ENCODE data around the gene CDH4.
"Not testable (repeated sequence)": the region's sequence is repeated elsewhere in the genome, so short reads cannot be mapped to it uniquely, and the experiment has no call there.

CDH4 gene

DNA sequence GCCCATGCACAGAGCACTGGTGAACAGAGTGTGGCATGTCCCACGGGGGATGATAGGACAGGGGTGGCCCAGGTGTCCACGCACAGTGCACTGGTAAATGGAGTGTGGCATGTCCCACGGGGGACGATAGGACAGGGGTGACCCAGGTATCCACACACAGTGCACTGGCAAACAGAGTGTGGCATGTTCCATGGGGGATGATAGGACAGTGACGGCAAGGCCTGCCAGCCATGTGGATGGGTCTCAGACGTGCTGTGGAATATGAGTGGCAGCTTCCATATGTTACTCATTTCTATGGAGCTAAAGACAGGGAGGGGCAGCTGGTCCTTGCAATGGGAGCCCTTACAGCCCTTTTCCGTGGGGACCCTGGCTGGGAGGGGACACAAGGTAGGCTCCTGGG, 168.7 kb downstream of the CDH4 start:
- no peaks in the 10 kb centered on the region for H3K36me3 ChIP-seq (replicated peaks)
- H3K27me3 ChIP-seq (ENCODE audit: low read depth) = no peaks in the 10 kb centered on the region
- H3K4me1 ChIP-seq = no peaks in the 10 kb centered on the region
- DNase-seq (ENCODE audit: low spot score in 2 of 2) = no peak
- in situ Hi-C loops (cut with MboI; ENCODE audit: low sequenced_read_pairs) = no loop called here
- no peak overlapping the region for H3K4me3 ChIP-seq
- no peaks in the 10 kb centered on the region for H3K9me3 ChIP-seq

DNA sequence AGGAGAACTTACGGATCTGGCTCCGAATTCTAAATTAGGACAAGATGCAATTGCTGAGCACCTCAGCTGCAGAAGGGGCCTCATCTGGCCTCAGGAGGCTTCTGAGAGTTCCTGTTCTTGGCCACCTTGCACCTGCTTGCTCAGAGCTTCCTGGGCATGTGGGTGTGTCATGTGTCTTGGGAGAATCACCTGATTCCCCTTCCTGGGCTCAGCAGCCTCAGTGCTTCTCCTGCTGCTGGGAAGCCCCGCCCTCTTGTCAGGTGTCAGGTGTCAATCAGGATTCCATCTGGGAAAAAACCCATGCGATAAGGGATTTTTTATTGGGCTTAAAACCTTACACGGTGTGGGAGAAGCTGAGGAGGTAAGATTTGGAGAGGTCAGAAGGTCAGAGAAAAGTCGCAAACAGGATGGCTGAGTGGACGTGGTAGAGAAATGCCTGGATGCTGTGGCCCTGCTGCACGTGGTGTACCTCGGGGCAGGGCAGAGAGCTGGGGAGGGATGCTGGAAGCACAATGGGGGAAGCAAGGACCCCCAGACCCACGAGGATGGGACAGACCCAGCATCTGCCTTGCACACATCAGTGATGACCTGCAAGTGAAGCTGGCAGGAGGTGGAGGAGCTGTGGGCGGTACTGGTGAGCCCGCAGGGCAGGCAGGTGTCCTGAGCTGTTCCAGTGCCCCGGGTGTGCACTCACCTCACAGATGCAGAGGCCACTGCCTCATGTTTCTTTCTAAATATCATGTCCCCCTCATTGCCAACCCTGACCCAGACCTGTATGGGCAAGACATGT, 170.8 kb downstream of the CDH4 start:
- Histone ChIP-seq H3K9me3 (no peaks in the 10 kb centered on the region), H3K4me1 (no peaks in the 10 kb centered on the region), H3K36me3 (replicated peaks) (no peaks in the 10 kb centered on the region), H3K27me3 (ENCODE audit: low read depth) (no peaks in the 10 kb centered on the region), H3K4me3 (no peak overlapping the region)
- in situ Hi-C loops (cut with MboI; ENCODE audit: low sequenced_read_pairs) = no loop called here
- no peak for DNase-seq (ENCODE audit: low spot score in 2 of 2)

DNA sequence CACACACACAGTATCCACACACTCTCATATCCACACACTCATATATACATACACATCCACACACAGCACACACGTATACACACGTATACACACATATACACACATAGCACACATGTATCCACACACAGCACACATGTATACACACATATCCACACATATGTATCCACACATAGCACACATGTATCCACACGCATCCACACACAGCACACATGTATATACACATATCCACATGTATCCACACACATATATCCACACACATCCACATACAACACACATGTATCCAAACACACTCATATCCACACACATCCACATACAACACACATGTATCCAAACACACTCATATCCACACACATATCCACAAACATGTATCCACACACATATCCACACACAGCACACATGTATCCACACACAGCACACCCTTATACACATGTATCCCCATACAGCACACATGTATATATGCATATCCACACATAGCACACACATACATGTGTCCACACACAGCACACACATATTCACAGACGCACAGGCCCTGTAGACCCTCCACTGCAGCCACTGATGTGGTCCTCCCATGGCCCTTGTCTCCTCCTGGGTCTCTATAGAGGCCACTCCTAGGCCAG, 172.1 kb downstream of the CDH4 start:
- Histone ChIP-seq H3K4me1 (no peaks in the 10 kb centered on the region), H3K9me3 (no peaks in the 10 kb centered on the region), H3K27me3 (ENCODE audit: low read depth) (no peaks in the 10 kb centered on the region), H3K36me3 (replicated peaks) (no peaks in the 10 kb centered on the region), H3K4me3 (no peak overlapping the region)
- in situ Hi-C loops (cut with MboI; ENCODE audit: low sequenced_read_pairs) = no loop called here
- no peak for DNase-seq (ENCODE audit: low spot score in 2 of 2)

DNA sequence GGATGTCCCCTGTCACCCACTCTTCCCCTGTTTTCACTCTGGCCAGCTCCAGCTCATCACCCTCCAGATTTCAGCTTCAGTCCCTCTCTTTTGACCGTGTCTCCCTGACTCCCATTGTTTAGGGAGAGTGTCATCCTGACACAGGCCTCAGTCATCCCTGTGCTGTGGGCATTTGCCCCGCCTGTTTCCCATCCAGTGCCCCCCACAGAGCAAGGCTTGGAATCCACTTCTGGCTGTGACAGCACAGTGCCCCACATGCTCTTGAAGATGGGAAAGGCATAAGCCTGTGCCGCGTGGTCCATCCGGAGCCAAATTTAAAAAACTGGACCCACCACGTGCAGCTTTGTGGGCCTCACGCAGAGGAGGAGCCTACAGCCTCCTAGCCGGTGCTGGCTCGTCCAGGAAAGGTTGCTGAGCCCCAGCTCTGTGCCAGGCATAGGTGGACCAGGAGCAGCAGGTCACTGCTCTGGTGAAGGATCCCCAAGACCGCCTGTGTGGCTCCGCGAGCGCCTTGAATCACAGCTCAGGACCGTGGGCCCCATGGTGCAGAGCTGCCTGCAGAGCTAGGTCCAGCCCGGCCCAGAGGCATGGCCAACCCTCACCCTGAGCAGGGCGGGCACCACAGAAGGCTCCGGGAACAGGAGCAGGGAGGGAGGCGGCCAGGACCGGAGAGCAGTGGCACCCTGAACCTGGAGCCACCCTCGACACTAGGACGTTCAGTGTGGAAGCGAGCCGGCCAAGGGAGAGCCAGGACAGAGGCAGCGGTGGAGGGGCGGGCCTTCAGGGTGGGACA, 172.8 kb downstream of the CDH4 start:
- no peaks in the 10 kb centered on the region for H3K27me3 ChIP-seq (ENCODE audit: low read depth)
- in situ Hi-C loops (cut with MboI; ENCODE audit: low sequenced_read_pairs) = no loop called here
- no peak for DNase-seq (ENCODE audit: low spot score in 2 of 2)

DNA sequence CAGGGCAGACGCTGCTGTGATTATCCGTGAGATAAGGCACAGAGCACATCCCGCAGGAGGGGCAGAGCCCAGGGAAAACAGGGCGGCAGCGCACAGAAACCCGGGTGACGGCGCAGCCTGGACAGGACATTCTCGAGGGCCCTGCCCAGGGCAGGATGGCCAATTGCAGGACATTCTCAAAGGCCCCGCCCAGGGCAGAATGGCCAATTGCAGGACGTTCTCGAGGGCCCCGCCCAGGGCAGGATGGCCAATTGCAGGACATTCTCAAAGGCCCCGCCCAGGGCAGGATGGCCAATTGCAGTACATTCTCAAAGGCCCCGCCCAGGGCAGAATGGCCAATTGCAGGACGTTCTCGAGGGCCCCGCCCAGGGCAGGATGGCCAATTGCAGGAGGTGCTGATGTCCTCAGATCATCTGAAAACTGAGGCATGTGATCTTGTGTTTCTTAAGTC, 173.5 kb downstream of the CDH4 start:
- H3K9me3 ChIP-seq; DNase-seq (ENCODE audit: low spot score in 2 of 2); H3K36me3 ChIP-seq (replicated peaks); in situ Hi-C loops (cut with MboI; ENCODE audit: low sequenced_read_pairs); H3K4me1 ChIP-seq; H3K4me3 ChIP-seq; H3K27me3 ChIP-seq (ENCODE audit: low read depth): not testable (repeated sequence)

More for the DNA sequence above, 172.8 kb downstream of the CDH4 start:
- H3K4me3 ChIP-seq = no peak overlapping the region
- no peaks in the 10 kb centered on the region for H3K36me3 ChIP-seq (replicated peaks)
- no peaks in the 10 kb centered on the region for H3K9me3 ChIP-seq
- H3K4me1 ChIP-seq = no peaks in the 10 kb centered on the region

DNA sequence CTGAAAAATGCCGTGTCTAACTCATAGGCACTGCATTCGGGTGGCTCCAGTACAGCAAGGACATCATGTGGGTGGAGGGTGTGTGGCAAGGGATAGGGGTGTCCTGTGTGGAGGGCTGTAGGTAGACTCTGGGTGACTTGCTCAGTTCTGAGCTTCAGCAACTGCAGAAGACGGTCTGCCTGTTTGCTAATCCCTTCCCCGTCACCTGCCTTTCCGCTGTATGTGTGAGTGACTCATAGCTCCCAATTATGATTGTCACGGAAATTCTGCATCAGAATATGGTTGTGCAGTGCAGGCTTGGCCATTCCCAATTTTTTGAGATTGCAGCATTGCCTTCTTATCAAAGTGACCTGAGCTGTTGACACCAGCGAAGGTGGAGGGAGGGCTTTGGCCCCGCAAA, 174.3 kb downstream of the CDH4 start:
- in situ Hi-C loops (cut with MboI; ENCODE audit: low sequenced_read_pairs) = no loop called here

DNA sequence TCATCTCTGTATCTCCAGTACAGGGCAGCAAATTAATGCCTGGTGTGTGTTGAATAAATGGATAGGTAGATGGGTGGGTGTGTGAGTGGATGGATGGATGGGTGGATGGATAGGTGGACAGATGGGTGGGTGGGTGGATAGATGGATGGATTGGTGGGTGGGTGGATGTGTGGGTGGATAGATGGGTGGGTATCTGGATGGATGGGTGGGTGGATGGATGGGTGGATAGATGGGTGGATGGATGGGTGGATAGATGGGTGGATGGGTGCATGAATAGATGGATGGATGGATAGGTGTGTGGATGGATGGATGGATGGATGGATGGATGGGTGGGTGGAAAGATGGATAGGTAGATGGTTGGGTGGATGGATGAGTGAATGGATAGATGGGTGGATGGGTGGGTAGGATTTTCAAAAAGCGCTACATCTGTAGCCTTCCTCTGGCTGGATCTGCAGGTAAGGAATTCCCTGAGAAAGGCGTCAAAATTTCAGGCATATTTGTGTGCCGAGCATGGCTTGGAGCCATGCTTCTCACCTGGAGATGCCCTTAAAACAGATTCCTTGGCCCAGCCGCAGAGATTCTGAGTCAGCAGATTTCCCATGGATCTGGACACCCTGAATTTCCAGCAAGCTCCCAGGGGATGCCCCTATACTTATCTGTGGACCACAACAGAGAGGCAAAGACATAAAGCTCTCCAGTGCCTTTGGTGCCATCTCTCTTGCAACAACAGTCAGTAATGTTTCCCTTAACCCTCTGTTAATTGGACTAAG, 177.6 kb downstream of the CDH4 start:
- no peak for DNase-seq (ENCODE audit: low spot score in 2 of 2)
- H3K27me3 ChIP-seq (ENCODE audit: low read depth) = no peaks in the 10 kb centered on the region
- in situ Hi-C loops (cut with MboI; ENCODE audit: low sequenced_read_pairs) = no loop called here

More for the DNA sequence above, 174.3 kb downstream of the CDH4 start:
- Histone ChIP-seq H3K9me3 (no peaks in the 10 kb centered on the region), H3K27me3 (ENCODE audit: low read depth) (no peaks in the 10 kb centered on the region), H3K36me3 (replicated peaks) (no peaks in the 10 kb centered on the region), H3K4me3 (no peak overlapping the region), H3K4me1 (no peaks in the 10 kb centered on the region)
- no peak for DNase-seq (ENCODE audit: low spot score in 2 of 2)

DNA sequence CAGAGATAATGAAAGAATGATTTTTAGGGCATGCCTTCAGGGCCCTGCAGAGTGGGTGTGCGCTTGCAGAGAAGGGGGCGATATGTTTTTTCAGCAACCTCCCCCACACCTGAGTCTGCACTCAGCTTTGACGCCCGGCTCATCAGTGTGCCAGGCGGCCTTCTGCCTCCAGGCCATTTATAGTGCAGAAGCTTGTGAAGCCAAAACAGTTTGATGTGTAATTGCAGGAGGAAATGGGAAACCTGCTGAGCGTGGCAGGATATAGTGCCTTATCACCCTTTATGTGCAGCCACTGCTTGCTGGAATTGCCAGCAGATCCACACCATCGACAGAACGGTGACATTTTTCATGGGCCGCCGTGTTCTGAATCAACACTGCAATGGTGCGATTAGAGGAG, 178.2 kb downstream of the CDH4 start:
- in situ Hi-C loops (cut with MboI; ENCODE audit: low sequenced_read_pairs) = no loop called here
- Histone ChIP-seq H3K36me3 (replicated peaks) (no peaks in the 10 kb centered on the region), H3K4me1 (peaks cover 19% of the 10 kb centered on the region), H3K27me3 (ENCODE audit: low read depth) (no peaks in the 10 kb centered on the region), H3K9me3 (no peaks in the 10 kb centered on the region), H3K4me3 (no peak overlapping the region)
- no peak for DNase-seq (ENCODE audit: low spot score in 2 of 2)

More for the DNA sequence above, 177.6 kb downstream of the CDH4 start:
- Histone ChIP-seq H3K4me3 (no peak overlapping the region), H3K9me3 (no peaks in the 10 kb centered on the region), H3K4me1 (peaks cover 13% of the 10 kb centered on the region), H3K36me3 (replicated peaks) (no peaks in the 10 kb centered on the region)

DNA sequence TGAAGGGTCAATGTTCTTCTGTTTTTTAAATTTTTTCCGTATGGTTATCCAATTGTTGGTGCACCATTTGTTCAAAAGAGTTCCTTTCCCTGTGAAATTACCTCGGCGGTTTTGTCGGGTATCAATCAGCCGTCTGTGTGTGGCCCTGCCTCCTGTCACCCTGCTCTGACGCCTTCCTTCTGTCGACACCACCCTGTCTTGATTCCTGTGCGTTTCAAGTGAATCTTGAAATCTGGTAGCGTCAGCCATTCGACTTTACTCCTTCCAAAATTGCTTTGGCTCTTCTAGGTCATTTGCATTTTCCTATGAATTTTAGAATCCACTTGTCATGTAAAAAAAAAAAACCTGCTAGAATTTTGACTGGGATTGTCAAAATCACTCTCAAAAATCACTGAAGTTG, 181.1 kb downstream of the CDH4 start:
- in situ Hi-C loops (cut with MboI; ENCODE audit: low sequenced_read_pairs) = no loop called here
- peaks cover 43% of the 10 kb centered on the region for H3K4me1 ChIP-seq
- H3K9me3 ChIP-seq = no peaks in the 10 kb centered on the region
- no peaks in the 10 kb centered on the region for H3K27me3 ChIP-seq (ENCODE audit: low read depth)
- H3K4me3 ChIP-seq = no peak overlapping the region
- no peak for DNase-seq (ENCODE audit: low spot score in 2 of 2)
- no peaks in the 10 kb centered on the region for H3K36me3 ChIP-seq (replicated peaks)

DNA sequence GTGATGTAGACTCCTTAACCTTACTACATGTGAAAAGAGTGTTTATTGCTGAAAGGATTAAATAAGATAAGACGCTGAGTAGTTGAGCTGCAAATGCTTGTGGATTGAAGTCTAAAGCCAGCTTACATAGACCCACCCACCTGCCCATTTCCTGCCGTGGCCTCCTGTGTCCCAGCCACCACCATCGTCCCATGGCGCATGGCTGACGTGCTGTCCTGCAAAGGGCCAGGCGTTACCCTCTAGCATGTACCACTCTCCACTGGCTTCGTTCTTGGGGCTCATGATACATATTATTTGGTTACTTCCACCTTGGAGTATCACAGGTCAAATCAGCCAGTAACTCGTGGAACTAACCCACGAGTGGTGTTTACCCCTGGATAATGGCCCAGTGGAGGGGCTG, 181.8 kb downstream of the CDH4 start:
- peak; percentile 21 to 51 for DNase-seq (ENCODE audit: low spot score in 2 of 2)
- in situ Hi-C loops (cut with MboI; ENCODE audit: low sequenced_read_pairs) = no loop called here
- Histone ChIP-seq H3K27me3 (ENCODE audit: low read depth) (no peaks in the 10 kb centered on the region), H3K4me1 (peaks cover 45% of the 10 kb centered on the region), H3K9me3 (no peaks in the 10 kb centered on the region), H3K36me3 (replicated peaks) (no peaks in the 10 kb centered on the region), H3K4me3 (no peak overlapping the region)

DNA sequence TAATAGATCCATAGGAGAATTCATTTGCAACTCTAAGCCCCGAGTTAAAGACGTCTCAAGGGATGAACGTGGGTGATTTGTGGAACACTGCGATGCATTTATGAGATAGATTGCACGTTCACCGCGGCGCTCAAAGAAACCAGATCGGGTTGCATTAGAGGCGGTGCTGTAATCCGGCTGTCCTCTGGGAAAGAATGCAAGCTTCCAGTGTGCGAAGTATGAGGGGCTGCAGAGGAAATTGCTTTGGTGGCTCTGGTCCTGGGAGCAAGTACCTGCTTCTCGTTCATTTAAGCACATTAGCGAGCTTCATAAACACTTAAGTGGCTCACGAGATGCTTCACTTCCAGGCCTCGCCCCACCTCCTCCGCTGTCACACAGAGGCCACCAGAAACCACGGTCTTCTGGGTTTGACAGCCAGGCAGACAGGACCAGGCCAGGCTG, 182.3 kb downstream of the CDH4 start:
- H3K27me3 ChIP-seq (ENCODE audit: low read depth) = no peaks in the 10 kb centered on the region
- no peaks in the 10 kb centered on the region for H3K9me3 ChIP-seq
- in situ Hi-C loops (cut with MboI; ENCODE audit: low sequenced_read_pairs) = no loop called here

DNA sequence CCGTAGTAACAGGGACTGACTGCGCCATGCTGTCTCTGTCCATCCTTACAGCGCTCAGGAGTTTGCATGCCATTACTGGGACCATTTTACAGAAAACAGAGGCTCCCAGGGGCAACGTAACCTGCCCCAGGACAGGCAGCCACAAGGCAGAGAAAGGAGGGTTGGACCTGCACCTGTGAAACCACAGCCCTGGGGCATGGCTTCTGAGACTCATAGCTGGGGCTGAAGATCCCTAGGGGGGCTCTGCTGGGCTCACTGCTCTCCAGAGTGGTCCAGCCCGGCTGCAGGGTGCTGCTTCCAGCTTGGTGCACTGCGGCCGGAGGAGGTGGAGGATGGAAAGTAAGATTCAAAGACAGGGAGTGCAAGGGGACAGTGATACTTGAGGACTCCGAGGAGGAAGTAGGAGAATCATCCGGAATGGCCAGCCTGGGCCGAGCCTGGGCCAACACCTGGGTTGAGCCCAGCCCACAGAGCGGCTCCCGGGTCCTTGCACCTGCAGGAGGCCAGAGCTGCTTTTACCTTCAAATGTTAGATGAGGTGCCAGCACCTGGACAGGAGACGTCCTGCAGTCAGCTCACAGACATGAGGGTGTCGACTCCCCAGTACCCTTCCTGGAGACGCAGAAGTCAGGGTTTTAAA, 183.2 kb downstream of the CDH4 start:
- Histone ChIP-seq H3K36me3 (replicated peaks) (no peaks in the 10 kb centered on the region), H3K4me3 (no peak overlapping the region), H3K9me3 (no peaks in the 10 kb centered on the region), H3K4me1 (peaks cover 45% of the 10 kb centered on the region), H3K27me3 (ENCODE audit: low read depth) (no peaks in the 10 kb centered on the region)
- in situ Hi-C loops (cut with MboI; ENCODE audit: low sequenced_read_pairs) = no loop called here
- no peak for DNase-seq (ENCODE audit: low spot score in 2 of 2)

More for the DNA sequence above, 182.3 kb downstream of the CDH4 start:
- DNase-seq (ENCODE audit: low spot score in 2 of 2) = peak; percentile 86 to 92
- no peaks in the 10 kb centered on the region for H3K36me3 ChIP-seq (replicated peaks)
- H3K4me3 ChIP-seq = no peak overlapping the region
- H3K4me1 ChIP-seq = peaks cover 45% of the 10 kb centered on the region

DNA sequence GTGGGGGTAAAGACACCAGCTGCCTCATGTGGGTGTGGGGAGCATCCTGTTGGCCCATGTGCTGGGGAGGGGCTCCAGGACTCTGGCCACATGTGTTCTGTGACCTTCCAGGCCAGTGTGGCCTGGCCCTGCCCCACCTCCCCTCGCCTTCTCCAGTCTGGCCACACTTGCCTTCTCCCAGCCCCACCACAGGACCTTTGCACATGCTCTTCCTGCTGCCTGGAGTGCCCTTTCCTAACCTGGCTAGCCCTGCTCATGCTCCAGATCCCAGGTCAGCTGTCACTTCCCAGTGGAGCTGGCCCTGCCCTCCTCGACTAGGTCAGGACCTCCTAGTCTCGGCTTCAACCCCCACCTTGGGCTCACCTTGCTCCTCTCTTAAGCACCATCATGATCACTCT, 183.8 kb downstream of the CDH4 start:
- Histone ChIP-seq H3K4me3 (no peak overlapping the region; the same call in 1 of the 2 replicates), H3K36me3 (replicated peaks) (no peaks in the 10 kb centered on the region), H3K9me3 (no peaks in the 10 kb centered on the region), H3K4me1 (peaks cover 45% of the 10 kb centered on the region), H3K27me3 (ENCODE audit: low read depth) (no peaks in the 10 kb centered on the region)
- in situ Hi-C loops (cut with MboI; ENCODE audit: low sequenced_read_pairs) = no loop called here
- DNase-seq (ENCODE audit: low spot score in 2 of 2) = no peak

Measured in HAP-1 (cell line).